ENCODE measurements around the gene CDH12.
"Not testable (repeated sequence)": the region's sequence is repeated elsewhere in the genome, so short reads cannot be mapped to it uniquely, and the experiment has no call there.

Gene CDH12

GRCh38 chr5:22549876-22550671, 303.1 kb downstream of the CDH12 start:
- ATAC-seq = no peak

- no peak for ATAC-seq
Measured at GRCh38 chr5:22542340-22542739, 310.8 kb downstream of the CDH12 start.

- ATAC-seq = no peak
Measured at GRCh38 chr5:22541037-22541436, 312.1 kb downstream of the CDH12 start.

- no peak for ATAC-seq
Measured at GRCh38 chr5:22539762-22540161, 313.4 kb downstream of the CDH12 start.

GRCh38 chr5:22531986-22532385, 321.2 kb downstream of the CDH12 start:
- ATAC-seq = no peak

- ATAC-seq = no peak
Measured at GRCh38 chr5:22521521-22521920, 331.6 kb downstream of the CDH12 start.

GRCh38 chr5:22516497-22516896, 336.6 kb downstream of the CDH12 start:
- not testable (repeated sequence) for ATAC-seq

- ATAC-seq = no peak
Measured at GRCh38 chr5:22514231-22514630, 338.9 kb downstream of the CDH12 start.

- no peak for ATAC-seq
Measured at GRCh38 chr5:22505891-22506290, 347.3 kb downstream of the CDH12 start.

- no peak for ATAC-seq
Measured at GRCh38 chr5:22504411-22504810, 348.7 kb downstream of the CDH12 start.

GRCh38 chr5:22500556-22500955, 352.6 kb downstream of the CDH12 start:
- ATAC-seq = no peak

GRCh38 chr5:22496666-22497065, 356.5 kb downstream of the CDH12 start:
- ATAC-seq = no peak

GRCh38 chr5:22495016-22495720, 358.0 kb downstream of the CDH12 start:
- no peak for ATAC-seq

GRCh38 chr5:22488427-22488826, 364.7 kb downstream of the CDH12 start:
- no peak for ATAC-seq

- ATAC-seq = no peak
Measured at GRCh38 chr5:22480305-22480704, 372.8 kb downstream of the CDH12 start.

- no peak for ATAC-seq
Measured at GRCh38 chr5:22473886-22474285, 379.3 kb downstream of the CDH12 start.

GRCh38 chr5:22471154-22471553, 382.0 kb downstream of the CDH12 start:
- no peak for ATAC-seq

- ATAC-seq = no peak
Measured at GRCh38 chr5:22470408-22470807, 382.7 kb downstream of the CDH12 start.

- ATAC-seq = no peak
Measured at GRCh38 chr5:22465616-22466015, 387.5 kb downstream of the CDH12 start.

GRCh38 chr5:22465177-22465576, 388.0 kb downstream of the CDH12 start:
- ATAC-seq = no peak

GRCh38 chr5:22460189-22460588, 393.0 kb downstream of the CDH12 start:
- ATAC-seq = no peak

- ATAC-seq = no peak
Measured at GRCh38 chr5:22432905-22433304, 420.2 kb downstream of the CDH12 start.

- ATAC-seq = no peak
Measured at GRCh38 chr5:22431840-22432239, 421.3 kb downstream of the CDH12 start.

- no peak for ATAC-seq
Measured at GRCh38 chr5:22431406-22431805, 421.7 kb downstream of the CDH12 start.
